Trophoblast cell (in vitro differentiated cells and primary cell): ENCODE measurements around the gene DLEC1.

Source experiments
- DNase-seq, 2 donors: peaks; one replicate each; pipeline ENCODE4 v3.0.0-alpha.2; 2016
- H2AFZ ChIP-seq: 2 replicates; pipeline ENCODE4 v1.6.1; 2013; ENCODE audit warnings: low read length, moderate library complexity, mild to moderate bottlenecking; ENCODE audit not compliant: insufficient read depth, poor library complexity
- H2AK5ac ChIP-seq: 2 replicates; pipeline ENCODE4 v1.6.1; 2013; ENCODE audit warnings: mild to moderate bottlenecking, low read length
- H2BK120ac ChIP-seq: 2 replicates; pipeline ENCODE4 v1.6.1; 2013; ENCODE audit warnings: low read length, mild to moderate bottlenecking, moderate library complexity; ENCODE audit not compliant: insufficient read depth, poor library complexity
- H2BK12ac ChIP-seq: 2 replicates; pipeline ENCODE4 v1.6.1; 2013; ENCODE audit warnings: mild to moderate bottlenecking, low read length, moderate library complexity
- H2BK5ac ChIP-seq: 2 replicates; pipeline ENCODE4 v1.6.1; 2013; ENCODE audit warnings: low read length, low read depth, moderate library complexity, mild to moderate bottlenecking; ENCODE audit not compliant: poor library complexity
- H3K14ac ChIP-seq: 2 replicates; pipeline ENCODE4 v1.6.1; 2013; ENCODE audit warnings: mild to moderate bottlenecking, low read length
- H3K18ac ChIP-seq: 2 replicates; pipeline ENCODE4 v1.6.1; 2013; ENCODE audit warnings: mild to moderate bottlenecking, low read length
- H3K23ac ChIP-seq: 2 replicates; pipeline ENCODE4 v1.6.1; 2013; ENCODE audit warnings: low read length
- H3K27ac ChIP-seq: 2 replicates; pipeline ENCODE4 v1.5.1; 2013; ENCODE audit warnings: low read depth, mild to moderate bottlenecking, inconsistent platforms, low read length, moderate library complexity
- H3K27me3 ChIP-seq: 2 replicates; pipeline ENCODE4 v1.6.1; 2013; ENCODE audit warnings: inconsistent platforms, mild to moderate bottlenecking, low read length, moderate library complexity; ENCODE audit not compliant: insufficient read depth
- H3K36me3 ChIP-seq, 2 experiments: 1 replicate in 1 of 2; 2 replicates in 1 of 2; pipeline ENCODE4 v1.6.1; 2013; ENCODE audit warnings: low read length in 2 of 2, mild to moderate bottlenecking in 2 of 2, moderate library complexity in 1 of 2; ENCODE audit not compliant: insufficient read depth in 2 of 2, control insufficient read depth in 1 of 2
- H3K4ac ChIP-seq: 2 replicates; pipeline ENCODE4 v1.6.1; 2013; ENCODE audit warnings: low read depth, mild to moderate bottlenecking, low read length, moderate library complexity
- H3K4me1 ChIP-seq, 2 experiments: 1 replicate in 1 of 2; 2 replicates in 1 of 2; pipeline ENCODE4 v1.6.1; 2013; ENCODE audit warnings: low read length in 2 of 2, mild to moderate bottlenecking in 2 of 2, moderate library complexity in 1 of 2; ENCODE audit not compliant: insufficient read depth in 2 of 2, control insufficient read depth in 1 of 2
- H3K4me2 ChIP-seq: 2 replicates; pipeline ENCODE4 v1.6.1; 2013; ENCODE audit warnings: inconsistent platforms, mild to moderate bottlenecking, low read length, moderate library complexity
- H3K4me3 ChIP-seq: 2 replicates; pipeline ENCODE4 v1.5.1; 2013; ENCODE audit warnings: mild to moderate bottlenecking, low read depth, low read length, inconsistent platforms
- H3K79me1 ChIP-seq: one replicate; pipeline ENCODE4 v1.6.1; 2013; ENCODE audit warnings: low read length
- H3K79me2 ChIP-seq: 2 replicates; pipeline ENCODE4 v1.6.1; 2013; ENCODE audit warnings: low read length, mild to moderate bottlenecking; ENCODE audit not compliant: control insufficient read depth, insufficient read depth, poor library complexity
- H3K9ac ChIP-seq: 2 replicates; pipeline ENCODE4 v1.6.1; 2013; ENCODE audit warnings: mild to moderate bottlenecking, low read length
- H3K9me3 ChIP-seq: 2 replicates; pipeline ENCODE4 v1.6.1; 2013; ENCODE audit warnings: low read depth, mild to moderate bottlenecking, control low read depth, inconsistent platforms, low read length; ENCODE audit not compliant: insufficient read depth
- H4K12ac ChIP-seq: 2 replicates; pipeline ENCODE4 v1.6.1; 2013; ENCODE audit warnings: low read depth, mild to moderate bottlenecking, low read length, moderate library complexity
- H4K8ac ChIP-seq: 2 replicates; pipeline ENCODE4 v1.6.1; 2013; ENCODE audit warnings: low read depth, mild to moderate bottlenecking, low read length, moderate library complexity
- H4K91ac ChIP-seq: one replicate; pipeline ENCODE4 v1.6.1; 2013; ENCODE audit warnings: low read depth, mild to moderate bottlenecking, low read length, moderate library complexity
- WGBS: extraction: QIAGEN DNeasy Blood & Tissue Kit; methylation state at CpG from one replicate; pipeline ENCODE4 v1.1.7; 2013; ENCODE audit warnings: missing lambda C conversion rate; ENCODE audit not compliant: insufficient read length, insufficient coverage; ENCODE audit errors: extremely low coverage; 5-methylcytosine and 5-hydroxymethylcytosine counted together

The DLEC1 gene

GRCh38 chr3:38119248-38119544, 80.2 kb downstream of the DLEC1 start:
- whole genome bisulfite sequencing, result no CpG with 5 or more reads among the region's 1 CpG
- Histone ChIP-seq H3K4ac (no peak overlapping the region), H3K18ac (no peak overlapping the region), H4K12ac (no peak overlapping the region), H2BK5ac (no peak overlapping the region), H2AFZ (no peak overlapping the region), H2BK12ac (no peak overlapping the region), H3K4me3 (no peak overlapping the region), H2BK120ac (no peak overlapping the region), H3K23ac (no peak overlapping the region), H3K4me1 (no peaks in the 10 kb centered on the region), H3K9ac (no peak overlapping the region), H3K79me2 (no peaks in the 10 kb centered on the region), H3K4me2 (no peak overlapping the region), H4K91ac (no peak overlapping the region), H3K14ac (no peak overlapping the region), H3K27ac (no peak overlapping the region), H3K9me3 (peaks cover 3% of the 10 kb centered on the region), H3K79me1 (no peaks in the 10 kb centered on the region), H3K27me3 (no peaks in the 10 kb centered on the region), H4K8ac (no peak overlapping the region), H2AK5ac (no peak overlapping the region), H3K36me3 (peaks cover 29 to 33% of the 10 kb centered on the region in 2 experiments)
- no peak for DNase-seq

GRCh38 chr3:38119821-38120692, 81.0 kb downstream of the DLEC1 start:
- Histone ChIP-seq H3K27me3 (no peaks in the 10 kb centered on the region), H2AK5ac (no peak overlapping the region), H4K91ac (no peak overlapping the region), H3K9ac (no peak overlapping the region), H2BK120ac (no peak overlapping the region), H3K79me1 (no peaks in the 10 kb centered on the region), H3K4me2 (no peak overlapping the region), H4K8ac (no peak overlapping the region), H3K36me3 (peaks cover 31 to 39% of the 10 kb centered on the region in 2 experiments), H2BK5ac (no peak overlapping the region), H3K18ac (no peak overlapping the region), H3K4ac (no peak overlapping the region), H3K14ac (no peak overlapping the region), H3K9me3 (peaks cover 3% of the 10 kb centered on the region), H3K4me1 (no peaks in the 10 kb centered on the region), H2BK12ac (no peak overlapping the region), H3K27ac (no peak overlapping the region), H3K23ac (no peak overlapping the region), H2AFZ (no peak overlapping the region), H3K4me3 (no peak overlapping the region), H3K79me2 (no peaks in the 10 kb centered on the region), H4K12ac (no peak overlapping the region)
- WGBS, result no CpG with 5 or more reads among the region's 7 CpGs
- no peak for DNase-seq

- no peak overlapping the region for H3K14ac ChIP-seq
- H2BK120ac ChIP-seq, result no peak overlapping the region
- H3K27me3 ChIP-seq, result no peaks in the 10 kb centered on the region
- no peak overlapping the region for H3K18ac ChIP-seq
- no peak overlapping the region for H3K4me2 ChIP-seq
- no CpG with 5 or more reads among the region's 11 CpGs for WGBS
- no peak overlapping the region for H4K8ac ChIP-seq
- H3K4me3 ChIP-seq, result no peak overlapping the region
- peaks cover 3% of the 10 kb centered on the region for H3K9me3 ChIP-seq
- H4K12ac ChIP-seq, result no peak overlapping the region
- H3K36me3 ChIP-seq, result peaks cover 38 to 46% of the 10 kb centered on the region in 2 experiments
- DNase-seq, result no peak
- no peak overlapping the region for H3K23ac ChIP-seq
- no peak overlapping the region for H2BK12ac ChIP-seq
- H3K27ac ChIP-seq, result no peak overlapping the region
- no peaks in the 10 kb centered on the region for H3K79me2 ChIP-seq
- H2BK5ac ChIP-seq, result no peak overlapping the region
- H2AFZ ChIP-seq, result no peak overlapping the region
- no peaks in the 10 kb centered on the region for H3K4me1 ChIP-seq
- no peak overlapping the region for H2AK5ac ChIP-seq
- H3K9ac ChIP-seq, result no peak overlapping the region
- H3K79me1 ChIP-seq, result no peaks in the 10 kb centered on the region
- H4K91ac ChIP-seq, result no peak overlapping the region
- H3K4ac ChIP-seq, result no peak overlapping the region
Observed at GRCh38 chr3:38120693-38121450, 81.9 kb downstream of the DLEC1 start.

GRCh38 chr3:38121451-38121831, 82.4 kb downstream of the DLEC1 start:
- Histone ChIP-seq H2AFZ (no peak overlapping the region), H3K23ac (no peak overlapping the region), H3K4me3 (no peak overlapping the region), H3K9ac (no peak overlapping the region), H3K4me2 (no peak overlapping the region), H3K79me2 (no peaks in the 10 kb centered on the region), H4K12ac (no peak overlapping the region), H3K9me3 (peaks cover 3% of the 10 kb centered on the region), H4K8ac (no peak overlapping the region), H3K4me1 (no peaks in the 10 kb centered on the region), H2AK5ac (no peak overlapping the region), H2BK12ac (no peak overlapping the region), H3K27me3 (no peaks in the 10 kb centered on the region), H3K79me1 (no peaks in the 10 kb centered on the region), H2BK5ac (no peak overlapping the region), H3K36me3 (peaks cover 44 to 52% of the 10 kb centered on the region in 2 experiments), H3K4ac (no peak overlapping the region), H3K14ac (no peak overlapping the region), H3K27ac (no peak overlapping the region), H3K18ac (no peak overlapping the region), H2BK120ac (no peak overlapping the region), H4K91ac (no peak overlapping the region)
- WGBS, result no CpG with 5 or more reads among the region's 9 CpGs
- DNase-seq, result no peak
